Stimulated activated CD8-positive, alpha-beta memory T cell treated with anti-CD3 and anti-CD28 coated beads, Interleukin-12 subunit alpha, Interleukin-12 subunit beta, amount 100 ng/mL, for 24 hours (primary cell): ENCODE measurements around the gene APOBEC3A.
A peak's percentile ranks its signal among the peaks of the same experiment; 100 is the strongest.

ENCODE experiments used
- DNase-seq: peaks from one replicate; pipeline ENCODE4 v3.0.0-alpha.2; 2020; ENCODE audit errors: extremely low read depth

APOBEC3A gene

DNA sequence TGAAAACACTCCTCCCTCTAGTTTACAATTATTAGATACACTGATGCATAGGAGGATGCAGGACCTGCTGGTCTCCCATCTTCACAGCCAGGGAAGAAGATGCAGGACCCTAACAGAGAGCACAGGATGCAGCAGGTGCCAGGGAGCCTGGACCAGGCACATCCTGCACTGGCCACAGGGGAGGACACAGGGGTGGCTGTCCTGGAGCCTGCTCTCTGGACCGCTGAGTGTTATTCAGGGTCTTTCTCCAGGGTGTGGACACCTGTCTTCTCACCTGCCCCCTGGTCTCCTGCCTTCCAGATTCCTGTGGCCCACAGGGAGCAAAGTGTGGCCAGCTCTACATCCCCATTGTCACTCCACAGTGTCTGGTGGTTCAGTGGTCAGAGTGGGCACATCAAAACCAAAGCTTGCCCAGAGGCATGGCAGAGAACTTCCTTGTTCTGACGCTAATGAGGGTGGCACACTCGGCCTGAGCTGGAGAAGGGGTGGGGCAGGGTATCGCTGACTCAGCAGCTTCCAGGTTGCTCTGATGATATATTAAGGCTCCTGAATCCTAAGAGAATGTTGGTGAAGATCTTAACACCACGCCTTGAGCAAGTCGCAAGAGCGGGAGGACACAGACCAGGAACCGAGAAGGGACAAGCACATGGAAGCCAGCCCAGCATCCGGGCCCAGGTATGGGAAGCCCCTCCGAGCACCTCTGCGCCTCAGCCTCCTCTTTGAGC lies at the start of gene APOBEC3A:
TSS of gene APOBEC3A (plus strand) at position 564 of the 725 bp plus-strand sequence. CDS start at position 647, 83 bp downstream.
- no peak for DNase-seq

DNA sequence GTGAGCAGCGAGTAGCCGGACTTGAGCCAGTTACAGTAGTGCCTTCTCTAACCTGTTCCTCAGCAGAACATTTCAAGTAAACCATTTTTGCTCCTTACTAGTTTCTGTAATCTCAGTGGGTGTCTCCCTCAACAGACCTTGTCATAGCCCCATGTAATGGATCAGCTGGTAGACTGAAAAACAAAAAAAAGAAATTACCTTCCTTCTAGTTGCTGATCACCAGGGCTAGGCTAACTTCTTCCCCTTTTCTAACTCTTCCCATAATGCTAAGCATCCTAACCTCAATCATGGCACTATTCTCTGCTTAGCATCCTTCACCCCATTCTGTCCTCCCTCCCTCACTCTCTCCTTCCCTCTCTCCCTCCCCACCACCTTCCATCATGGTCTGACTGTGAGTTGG lies 49.6 kb upstream of the APOBEC3A start:
- DNase-seq = no peak

GRCh38 chr22:38911434-38911833 lies 46.0 kb upstream of the APOBEC3A start:
- no peak for DNase-seq

GRCh38 chr22:38919631-38920190 lies 37.7 kb upstream of the APOBEC3A start:
- DNase-seq = no peak

- DNase-seq = no peak
These were observed 36.3 kb upstream of the APOBEC3A start for GRCh38 chr22:38921120-38921519.

DNA sequence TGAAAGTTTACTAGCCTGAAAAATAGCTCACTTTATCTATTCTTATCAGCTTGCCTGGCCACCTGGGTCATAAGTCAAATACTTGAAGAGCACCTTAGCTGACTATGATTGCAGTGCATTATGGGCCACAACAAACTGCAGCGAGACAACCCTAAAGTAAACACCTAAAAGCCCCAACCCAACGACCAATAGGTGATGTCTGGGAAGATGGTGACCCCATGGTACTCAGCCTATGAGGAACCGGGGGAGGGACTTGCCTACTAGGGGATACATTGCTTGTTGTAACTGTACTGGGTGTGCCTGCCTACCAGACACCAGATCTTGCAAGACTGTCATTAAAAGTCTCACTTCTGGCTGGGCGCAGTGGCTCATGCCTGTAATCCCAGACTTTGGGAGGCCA lies 35.6 kb upstream of the APOBEC3A start:
- no peak for DNase-seq

DNA sequence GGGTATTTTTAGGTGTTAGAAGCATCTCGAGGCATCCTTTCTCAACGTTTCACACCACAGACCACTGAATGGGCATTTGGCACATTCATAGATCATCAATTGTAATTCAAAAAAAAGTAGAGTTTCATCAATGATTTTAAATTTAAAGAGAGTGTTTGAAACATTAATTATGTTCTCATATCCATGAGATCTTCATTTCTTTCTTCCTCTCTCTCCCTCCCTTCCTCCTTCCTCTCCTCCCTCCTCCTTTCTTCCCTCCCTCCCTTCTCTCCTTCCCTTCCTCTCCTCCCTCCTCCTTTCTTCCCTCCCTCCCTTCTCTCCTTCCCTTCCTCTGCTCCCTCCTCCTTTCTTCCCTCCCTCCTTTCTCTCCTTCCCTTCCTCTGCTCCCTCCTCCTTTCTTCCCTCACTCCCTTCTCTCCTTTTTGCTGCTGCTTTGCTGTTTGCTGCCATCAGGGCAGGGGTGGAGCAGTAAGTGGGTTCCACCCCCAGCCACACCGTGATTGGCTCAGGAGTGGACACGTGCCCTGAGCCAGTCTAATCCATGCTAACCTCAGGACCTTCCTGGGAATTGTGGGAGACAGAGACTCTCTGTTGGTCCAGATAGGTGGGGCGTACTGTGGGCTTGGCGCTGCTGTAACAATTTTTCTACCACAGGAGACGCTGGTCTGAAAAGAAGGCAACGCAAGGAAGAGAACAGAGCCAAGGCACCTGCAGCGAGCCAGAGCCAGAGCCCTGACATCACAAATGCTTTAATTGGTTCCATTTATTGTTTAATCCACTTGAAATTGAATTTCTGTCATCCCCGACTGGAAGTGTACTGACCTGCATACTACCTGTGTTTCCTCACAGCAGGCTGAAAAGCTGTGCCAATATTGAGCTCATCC lies 33.7 kb upstream of the APOBEC3A start:
- no peak for DNase-seq

- no peak for DNase-seq
These were observed 33.0 kb upstream of the APOBEC3A start for GRCh38 chr22:38924347-38924952.

- DNase-seq = no peak
These were observed 31.8 kb upstream of the APOBEC3A start for GRCh38 chr22:38925571-38926041.

DNA sequence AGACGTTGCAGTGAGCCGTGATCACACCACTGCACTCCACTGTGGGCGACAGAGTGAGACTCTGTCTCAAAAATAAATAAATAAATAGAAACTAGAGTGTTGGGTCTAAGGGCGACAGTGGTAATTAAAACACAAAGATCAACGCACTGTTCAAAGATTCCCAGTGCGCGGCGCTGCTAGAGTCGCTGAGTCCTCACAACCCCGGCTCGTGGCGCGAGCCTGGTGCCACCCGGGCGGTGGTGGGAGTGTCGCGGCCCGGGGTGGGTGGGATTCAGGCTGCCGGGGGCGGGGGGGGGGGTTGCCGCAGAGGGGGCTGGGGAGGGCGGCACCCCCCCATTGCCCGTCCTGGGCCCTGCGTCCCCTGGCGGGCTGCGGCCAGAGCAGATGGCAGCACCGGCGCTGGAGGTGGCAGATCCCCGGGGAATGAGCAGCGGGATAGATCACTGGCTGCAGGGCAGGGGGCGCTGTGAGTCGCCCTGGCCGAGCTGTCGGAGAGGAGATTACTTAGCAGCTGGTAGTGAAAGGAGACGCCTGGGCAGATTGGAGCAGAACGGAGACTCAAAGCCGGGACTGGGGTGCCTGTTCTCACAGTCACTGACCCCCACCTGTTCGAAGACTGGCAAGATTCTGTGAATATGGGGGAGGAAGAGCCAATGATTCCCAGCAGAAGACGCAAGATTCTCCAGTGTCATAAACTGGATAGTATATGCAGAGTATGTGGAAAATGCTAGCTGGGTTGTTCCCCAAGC lies 30.2 kb upstream of the APOBEC3A start:
- DNase-seq = no peak

DNA sequence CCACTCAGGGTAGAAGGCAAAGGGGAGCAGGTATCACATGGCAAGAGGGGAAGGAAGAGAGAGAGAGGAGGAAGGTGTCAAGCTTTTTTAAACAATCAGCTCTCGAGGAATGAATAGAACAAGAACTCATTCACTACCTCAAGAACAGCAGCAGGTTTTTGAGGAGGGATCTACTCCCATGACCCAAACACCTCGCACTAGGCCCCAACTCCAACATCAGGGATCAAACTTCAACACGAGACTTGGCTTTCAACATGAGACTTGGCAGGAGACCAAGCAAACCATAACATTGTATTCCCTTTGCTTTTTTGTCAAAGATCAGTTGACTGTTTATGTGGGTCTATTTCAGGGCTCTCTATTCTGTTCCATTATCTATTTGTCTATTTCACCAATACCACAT lies 26.9 kb upstream of the APOBEC3A start:
- no peak for DNase-seq

GRCh38 chr22:38935023-38935422 lies 22.4 kb upstream of the APOBEC3A start:
- no peak for DNase-seq

GRCh38 chr22:38935616-38936015 lies 21.8 kb upstream of the APOBEC3A start:
- no peak for DNase-seq

GRCh38 chr22:38936562-38936961 lies 20.8 kb upstream of the APOBEC3A start:
- no peak for DNase-seq

DNA sequence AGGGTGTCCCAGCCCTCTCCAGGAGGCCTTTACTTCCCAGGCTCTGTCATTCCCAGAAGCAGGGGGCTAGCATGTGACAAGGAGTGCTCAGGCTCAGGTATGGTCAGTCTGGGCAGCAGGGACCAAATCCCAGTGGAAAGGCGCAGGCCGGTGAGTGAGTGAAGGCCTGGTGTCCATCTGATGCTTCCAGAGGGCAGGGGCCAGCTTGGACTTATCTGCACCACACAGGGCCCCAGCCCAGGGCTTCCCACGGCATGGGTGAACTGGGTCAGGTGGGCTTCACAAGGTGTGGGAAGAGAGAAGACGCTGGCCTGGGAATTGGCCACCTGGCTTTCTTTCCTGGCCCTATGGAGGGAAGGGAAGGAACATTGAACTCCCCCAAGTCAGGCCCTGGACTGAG lies 20.4 kb upstream of the APOBEC3A start:
- no peak for DNase-seq

DNA sequence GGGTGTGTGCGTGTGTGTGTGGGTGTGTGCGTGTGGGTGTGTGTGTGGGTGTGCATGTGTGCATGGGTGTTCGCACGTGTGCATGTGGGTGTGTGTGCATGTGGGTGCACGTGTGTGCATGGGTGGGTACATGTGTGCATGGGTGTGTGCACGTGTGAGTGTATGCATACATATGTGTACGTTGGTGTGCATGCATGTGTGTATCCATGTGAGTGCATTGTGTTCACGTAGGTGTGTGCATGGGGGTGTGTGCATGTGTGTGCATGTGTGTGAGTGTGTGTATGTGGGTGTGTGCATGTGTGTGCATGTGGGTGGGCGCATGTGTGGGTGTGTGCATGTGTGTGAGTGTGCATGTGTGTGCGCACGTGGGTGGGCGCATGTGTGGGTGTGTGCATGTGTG lies 19.9 kb upstream of the APOBEC3A start:
- DNase-seq = no peak

DNA sequence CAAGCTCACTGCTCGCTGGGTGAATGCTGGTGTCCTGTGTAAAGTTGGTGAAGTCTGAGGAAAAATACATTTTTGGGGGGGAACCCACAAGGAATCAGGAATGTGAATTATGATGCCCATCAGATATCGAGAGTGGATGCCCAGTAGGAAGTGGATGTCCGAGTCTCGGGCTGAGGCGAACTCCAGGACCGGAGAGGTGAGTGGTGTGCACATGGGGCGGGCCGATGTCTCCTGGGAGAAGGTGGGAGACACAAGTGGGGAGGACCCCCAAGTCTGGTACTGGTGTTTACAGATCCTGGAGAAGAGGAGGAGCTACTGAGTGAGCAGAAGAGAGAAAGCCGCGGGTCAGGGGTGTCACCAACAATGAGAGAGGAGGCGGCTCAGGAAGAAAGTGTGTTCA lies 19.2 kb upstream of the APOBEC3A start:
- no peak for DNase-seq

DNA sequence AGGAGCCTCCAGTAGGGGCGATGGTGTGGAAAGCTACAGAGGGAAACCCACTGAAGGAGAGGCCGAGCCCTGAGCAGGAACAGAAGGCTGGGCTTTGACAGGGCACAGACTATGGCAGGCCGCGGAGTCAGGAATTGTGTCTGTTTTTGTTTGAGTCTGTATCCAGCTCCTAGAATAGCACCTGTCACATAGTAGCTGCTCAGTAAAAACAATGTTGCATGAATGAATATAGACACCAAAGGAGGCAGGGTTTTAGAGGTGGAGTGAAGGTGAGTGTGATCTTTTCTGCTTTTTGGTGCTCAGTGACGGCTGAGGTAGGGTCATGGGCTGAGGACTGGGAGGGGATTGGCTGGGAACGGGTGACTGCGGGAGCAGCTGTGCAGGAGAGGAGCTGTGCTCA lies 18.5 kb upstream of the APOBEC3A start:
- DNase-seq = no peak

DNA sequence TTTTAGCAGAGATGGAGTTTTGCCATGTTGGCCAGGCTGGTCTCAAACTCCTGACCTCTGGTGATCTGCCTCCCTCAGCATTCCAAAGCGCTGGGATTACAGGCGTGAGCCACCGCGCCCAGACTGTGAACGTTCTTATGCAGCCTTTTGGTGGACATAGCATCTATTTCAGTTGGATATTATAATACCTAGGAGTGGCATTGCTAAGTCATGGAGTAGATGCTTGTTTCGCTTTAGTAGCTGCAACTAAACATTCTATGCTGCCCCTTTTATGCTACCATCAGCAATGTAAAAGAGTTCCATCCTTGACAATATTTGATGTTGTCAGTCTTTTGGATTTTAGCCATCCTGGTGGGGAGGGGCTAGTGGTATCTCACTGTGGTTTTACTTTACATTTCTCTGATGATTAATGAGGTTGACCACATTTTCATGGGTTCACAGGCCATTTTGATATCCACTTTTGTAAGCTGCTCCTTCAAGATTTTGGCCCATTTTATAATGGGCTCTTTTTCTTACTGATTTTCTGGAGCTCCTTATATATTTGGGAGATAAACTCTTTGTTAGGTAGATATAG lies 16.5 kb upstream of the APOBEC3A start:
- no peak for DNase-seq

DNA sequence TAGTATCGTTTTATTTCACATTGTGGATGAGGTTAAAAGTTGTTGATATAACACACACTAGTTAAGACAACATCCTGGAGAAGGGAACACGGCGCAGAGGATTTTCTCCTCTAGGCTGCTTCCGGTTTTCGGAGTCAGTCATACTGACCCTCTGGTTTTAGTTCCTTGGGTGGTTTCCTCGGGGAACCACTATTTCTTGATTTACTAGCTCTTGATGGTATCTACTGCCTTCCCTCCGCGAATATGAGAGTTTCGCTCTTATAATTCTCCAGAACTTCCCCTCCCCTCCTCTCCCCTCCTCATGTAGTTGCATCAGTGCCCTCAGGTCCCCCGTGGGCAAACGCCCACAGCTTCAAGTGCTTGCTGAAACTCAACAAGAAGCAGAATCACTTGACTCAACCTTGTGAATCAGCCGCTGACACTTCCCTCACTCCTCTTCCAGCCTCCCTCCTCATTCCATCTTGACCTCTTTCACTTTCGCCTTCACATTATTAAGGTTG lies 15.9 kb upstream of the APOBEC3A start:
- peak; percentile 57 for DNase-seq

DNA sequence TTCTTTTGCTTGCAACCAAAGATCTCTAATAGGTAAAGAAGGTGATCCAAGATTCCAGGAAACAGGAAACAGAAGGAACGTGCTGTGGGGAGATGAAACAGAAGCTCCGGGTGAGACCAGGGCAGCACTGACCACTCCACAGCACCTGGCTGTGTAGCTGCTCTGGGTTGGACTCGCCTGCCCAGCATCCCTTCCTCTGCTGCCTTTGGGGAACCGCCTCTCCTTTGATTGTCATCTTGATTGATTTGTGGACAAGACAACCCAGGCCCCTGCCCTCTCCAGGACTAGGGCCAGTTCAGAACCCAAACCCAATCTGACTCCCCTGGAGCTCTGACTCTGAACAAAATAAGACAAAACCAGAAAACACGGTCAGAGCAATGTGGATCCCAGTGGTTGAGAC lies 14.7 kb upstream of the APOBEC3A start:
- no peak for DNase-seq
